Muscle layer of colon (tissue), 2 donors: Measurements from ENCODE around the gene H2BK1.

Source experiments
- H3K27ac ChIP-seq: one replicate; pipeline ENCODE4 v1.7.0; 2013; ENCODE audit warnings: low read depth, mild to moderate bottlenecking, low read length, moderate library complexity
- H3K27me3 ChIP-seq, 2 donors: one replicate each; pipeline ENCODE4 v1.7.0; 2013; ENCODE audit warnings: low read length in 2 of 2, mild to moderate bottlenecking in 2 of 2; ENCODE audit not compliant: insufficient read depth in 2 of 2, control insufficient read depth in 1 of 2
- H3K36me3 ChIP-seq: one replicate; pipeline ENCODE4 v1.7.0; 2013; ENCODE audit warnings: mild to moderate bottlenecking, low read length; ENCODE audit not compliant: insufficient read depth
- H3K4me1 ChIP-seq: one replicate; pipeline ENCODE4 v1.7.0; 2013; ENCODE audit warnings: mild to moderate bottlenecking, low read length; ENCODE audit not compliant: insufficient read depth
- H3K4me3 ChIP-seq, 2 donors: one replicate each; pipeline ENCODE4 v1.7.0; 2013; ENCODE audit warnings: low read length in 2 of 2, low read depth in 1 of 2, mild to moderate bottlenecking in 1 of 2, moderate library complexity in 1 of 2
- H3K9ac ChIP-seq: one replicate; pipeline ENCODE4 v1.7.0; 2013; ENCODE audit warnings: low read length
- H3K9me3 ChIP-seq: one replicate; pipeline ENCODE4 v1.7.0; 2013; ENCODE audit warnings: mild to moderate bottlenecking, low read length
- donor health status: abdominal sarcoma.
- donor health status: Adenocarcinoma of cecum.

H2BK1 gene

DNA sequence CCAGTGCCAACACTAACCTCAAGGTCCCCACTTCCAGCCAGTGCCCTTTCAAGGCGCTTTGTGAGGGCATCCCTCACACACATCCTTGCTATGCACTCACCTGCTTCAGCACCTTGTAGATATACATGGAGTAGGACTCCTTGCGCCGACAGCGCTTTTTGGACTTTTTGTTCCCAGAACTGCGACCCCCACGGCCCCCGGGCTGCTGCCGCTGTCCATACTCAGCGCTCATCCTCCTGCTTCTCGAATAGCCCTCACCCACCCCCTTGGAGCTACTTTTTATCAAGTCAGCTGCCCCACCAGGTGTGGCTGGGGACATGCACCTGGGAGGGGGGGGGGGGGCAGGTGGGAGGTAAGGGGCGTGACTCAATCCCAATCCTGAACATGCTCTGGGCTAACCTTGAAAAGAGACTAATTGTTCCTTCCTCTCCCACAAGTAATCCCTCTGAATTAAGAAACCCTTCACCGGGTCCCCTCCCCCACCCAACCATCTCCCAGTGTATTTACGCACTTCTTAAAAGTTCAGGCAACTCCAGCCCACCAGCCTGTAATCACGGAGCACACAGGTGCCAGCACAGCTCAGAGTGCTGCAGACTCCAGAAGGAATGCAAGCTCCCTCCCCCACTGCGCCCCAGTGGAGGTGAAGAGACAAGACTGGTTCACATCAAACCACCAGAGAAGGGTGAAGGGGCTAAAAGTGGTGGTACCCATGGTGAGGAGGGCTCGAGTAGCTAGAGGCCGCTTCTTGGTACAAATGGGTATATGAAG, at the start of gene H2BK1:
Gene H2BK1 (minus strand): TSS at position 402 of the 768 bp plus-strand sequence. CDS start 170 bp downstream, at position 232.
- Histone ChIP-seq H3K4me1 (no peaks in the 10 kb centered on the region), H3K27me3 (peaks cover 0 to 3% of the 10 kb centered on the region in 2 donors), H3K9me3 (no peaks in the 10 kb centered on the region), H3K27ac (no peak within 1 kb of the TSS), H3K9ac (no peak within 1 kb of the TSS), H3K4me3 (no peak within 1 kb of the TSS), H3K36me3 (peaks cover 29% of the 10 kb centered on the region)

DNA sequence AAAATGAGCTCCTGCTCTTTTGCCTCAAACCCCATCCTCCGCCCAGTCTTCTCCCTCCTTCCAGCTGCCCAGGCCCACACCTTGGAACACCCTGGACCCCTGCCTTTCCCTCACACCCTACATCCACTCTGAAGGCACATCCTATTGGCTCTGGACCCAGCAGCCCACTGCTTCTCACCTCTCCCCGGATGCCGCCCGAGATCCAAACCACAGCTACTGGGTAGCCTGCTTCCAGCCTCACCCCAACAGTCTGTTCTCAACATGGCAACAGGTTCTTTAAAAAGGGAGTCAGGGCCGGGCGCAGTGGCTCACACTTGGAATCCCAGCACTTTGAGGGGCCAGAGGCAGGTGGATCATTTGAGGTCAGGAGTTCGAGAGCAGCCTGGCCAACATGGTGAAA, 47.7 kb upstream of the H2BK1 start:
- Histone ChIP-seq H3K9ac (no peak overlapping the region), H3K9me3 (no peaks in the 10 kb centered on the region), H3K36me3 (no peaks in the 10 kb centered on the region), H3K4me1 (peaks cover 5% of the 10 kb centered on the region), H3K27ac (no peak overlapping the region), H3K4me3 (no peak overlapping the region), H3K27me3 (no peaks in the 10 kb centered on the region)

DNA sequence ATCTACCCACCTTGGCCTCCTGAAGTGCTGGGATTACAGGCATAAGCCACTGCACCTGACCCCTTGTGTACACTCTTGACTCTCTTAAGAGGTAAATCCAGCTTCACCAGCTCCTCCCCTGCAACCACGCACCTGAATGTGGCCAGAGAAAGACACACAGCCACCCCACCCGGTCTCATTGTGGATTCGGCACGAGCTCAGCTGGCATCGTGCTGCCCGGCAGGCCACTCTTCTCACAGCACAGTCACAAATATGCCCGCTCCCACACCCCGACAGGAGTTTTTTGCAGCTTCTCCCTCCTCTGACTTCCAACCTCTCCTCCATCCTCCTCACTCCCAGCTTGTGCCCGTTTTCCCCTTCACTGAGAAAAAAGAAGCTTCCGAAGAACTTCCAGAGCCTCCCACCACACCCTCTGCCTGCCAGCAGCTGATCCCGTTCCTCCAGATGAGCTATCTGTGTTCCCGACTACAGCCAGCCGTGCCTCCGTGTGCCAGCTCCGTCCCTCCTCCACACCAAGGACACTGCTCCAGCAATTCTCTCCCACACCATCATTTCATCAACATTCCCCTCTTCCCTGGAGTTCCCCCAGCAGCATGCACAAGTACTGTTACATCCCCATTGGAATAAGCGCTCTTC, 46.2 kb upstream of the H2BK1 start:
- no peaks in the 10 kb centered on the region for H3K9me3 ChIP-seq
- no peak overlapping the region for H3K4me3 ChIP-seq
- H3K4me1 ChIP-seq = peaks cover 12% of the 10 kb centered on the region
- H3K27ac ChIP-seq = no peak overlapping the region
- no peaks in the 10 kb centered on the region for H3K36me3 ChIP-seq
- no peak overlapping the region for H3K9ac ChIP-seq
- no peaks in the 10 kb centered on the region for H3K27me3 ChIP-seq

DNA sequence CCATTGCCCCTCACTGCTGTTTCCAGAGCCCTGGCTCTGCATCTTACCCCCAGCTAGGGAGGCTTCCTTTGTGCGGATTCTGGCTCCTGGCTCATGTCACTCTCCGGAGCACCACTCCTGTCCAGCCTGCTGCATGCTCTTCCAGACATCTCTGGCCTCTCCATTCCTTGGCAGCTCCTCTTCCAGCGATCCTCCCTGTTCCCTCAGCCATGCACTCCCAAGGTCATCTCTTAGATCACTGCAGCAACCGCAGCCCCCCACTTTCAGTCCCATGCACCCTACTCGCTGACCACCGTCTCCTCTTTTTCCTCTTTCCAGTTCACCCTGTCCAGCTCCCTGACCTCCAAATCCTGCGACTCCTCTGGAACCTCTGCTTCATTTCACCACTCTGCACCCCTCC, 45.1 kb upstream of the H2BK1 start:
- no peaks in the 10 kb centered on the region for H3K27me3 ChIP-seq
- no peaks in the 10 kb centered on the region for H3K36me3 ChIP-seq
- H3K4me3 ChIP-seq = no peak overlapping the region
- H3K9ac ChIP-seq = no peak overlapping the region
- H3K27ac ChIP-seq = no peak overlapping the region
- peaks cover 22% of the 10 kb centered on the region for H3K4me1 ChIP-seq
- H3K9me3 ChIP-seq = no peaks in the 10 kb centered on the region

DNA sequence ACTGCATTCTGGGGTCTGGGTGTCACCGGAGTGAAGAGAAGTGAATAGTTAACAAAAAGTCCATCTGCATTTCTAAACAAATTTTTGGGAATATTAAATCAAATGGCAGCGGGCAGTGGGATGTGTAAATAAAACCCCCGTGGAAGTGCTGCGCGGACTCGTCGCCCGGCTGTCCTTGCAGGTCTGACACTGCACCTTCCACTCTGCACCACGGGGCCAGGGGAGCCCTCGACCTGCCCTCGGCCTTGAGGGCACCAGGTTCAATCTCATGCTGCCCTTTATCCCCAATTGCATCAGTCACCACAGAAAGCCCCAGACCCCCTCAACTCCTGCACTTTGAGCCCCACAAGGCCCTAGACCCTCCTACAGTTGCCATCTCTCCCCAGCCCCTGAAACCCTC, 44.6 kb upstream of the H2BK1 start:
- Histone ChIP-seq H3K4me1 (peaks cover 27% of the 10 kb centered on the region), H3K36me3 (no peaks in the 10 kb centered on the region), H3K27ac (no peak overlapping the region), H3K9me3 (no peaks in the 10 kb centered on the region), H3K4me3 (no peak overlapping the region), H3K27me3 (no peaks in the 10 kb centered on the region), H3K9ac (no peak overlapping the region)

DNA sequence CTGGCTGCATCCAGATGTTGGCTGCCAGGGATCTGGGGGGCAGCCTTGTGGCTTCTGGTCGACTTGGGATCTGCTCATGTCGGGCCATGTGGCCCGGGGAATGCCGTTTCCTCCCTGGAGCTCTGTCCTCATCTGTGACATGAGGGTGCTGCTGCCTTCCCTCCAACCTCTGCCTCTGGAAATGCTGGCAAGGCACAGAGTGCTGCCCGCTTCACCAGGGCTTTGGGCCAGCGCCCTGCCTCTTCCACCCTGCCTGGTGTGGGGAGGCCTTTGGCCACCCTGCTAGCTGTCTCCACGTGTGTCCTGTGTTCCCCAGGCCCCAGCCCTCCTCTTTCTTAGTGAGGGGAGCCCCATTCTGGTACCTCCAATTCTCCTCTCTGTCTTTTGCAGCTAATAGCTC, 44.0 kb upstream of the H2BK1 start:
- Histone ChIP-seq H3K27me3 (no peaks in the 10 kb centered on the region), H3K36me3 (no peaks in the 10 kb centered on the region), H3K9me3 (no peaks in the 10 kb centered on the region), H3K27ac (peak overlapping the region; percentile 75), H3K4me1 (peaks cover 32% of the 10 kb centered on the region), H3K9ac (no peak overlapping the region), H3K4me3 (no peak overlapping the region)

DNA sequence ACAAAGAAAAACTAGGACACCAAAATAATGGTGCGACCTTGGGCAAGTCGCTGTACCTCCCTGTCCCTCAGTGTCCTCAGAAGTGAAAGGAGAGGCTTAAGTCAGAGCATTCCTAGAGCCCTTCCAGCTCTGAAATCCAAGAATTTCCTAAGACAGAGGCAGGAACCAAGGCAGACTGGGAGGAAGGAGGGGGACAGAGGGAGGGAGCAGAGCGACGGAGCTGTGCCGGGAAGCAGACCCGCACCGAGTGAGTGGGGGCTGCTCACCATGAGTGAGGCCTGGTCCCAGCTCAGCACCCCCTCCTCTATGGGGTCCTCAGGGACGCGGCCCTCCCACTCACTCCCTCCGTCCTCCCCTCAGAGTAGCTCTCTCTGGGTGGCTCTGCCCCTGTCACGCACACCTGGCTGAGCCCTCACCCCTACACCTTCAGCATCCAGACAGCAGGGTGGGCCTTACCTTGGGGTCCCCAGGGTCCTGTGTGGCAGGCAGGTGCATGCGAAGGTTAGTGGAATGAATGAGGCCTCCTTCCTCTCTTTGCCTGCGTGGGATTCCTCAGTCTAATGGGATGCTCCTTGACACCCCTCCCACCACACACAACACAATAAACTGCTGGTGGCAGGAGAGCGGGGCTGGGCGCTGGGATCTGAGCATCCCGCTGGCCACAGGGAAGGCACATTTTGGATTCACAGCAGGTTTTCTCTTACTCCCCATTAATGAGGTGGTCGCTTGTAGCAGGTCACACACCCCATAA, 42.8 kb upstream of the H2BK1 start:
- Histone ChIP-seq H3K4me1 (peaks cover 33% of the 10 kb centered on the region), H3K36me3 (no peaks in the 10 kb centered on the region), H3K27me3 (no peaks in the 10 kb centered on the region), H3K27ac (peak overlapping the region; percentile 75), H3K9me3 (no peaks in the 10 kb centered on the region), H3K9ac (peak overlapping the region; percentile 86), H3K4me3 (peak overlapping the region in 1 of 2 donors; percentile 81)

DNA sequence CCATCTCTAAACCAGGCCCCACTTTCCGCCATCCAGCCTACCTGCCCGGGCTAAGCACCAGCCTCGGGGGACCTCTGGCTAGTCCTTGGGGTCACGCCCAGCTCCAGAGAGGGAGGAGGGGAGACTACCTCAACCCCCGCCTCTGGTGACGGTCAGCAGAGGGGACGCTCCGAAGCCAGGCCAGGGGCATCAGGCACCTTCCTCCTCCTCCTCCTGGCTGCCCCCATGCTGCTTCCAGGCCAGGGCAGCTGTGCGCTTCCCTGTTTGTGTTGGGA, 42.2 kb upstream of the H2BK1 start:
- Histone ChIP-seq H3K4me3 (peak overlapping the region; percentile 72 to 81), H3K9ac (peak overlapping the region; percentile 86), H3K9me3 (no peaks in the 10 kb centered on the region), H3K27ac (peak overlapping the region; percentile 75), H3K36me3 (no peaks in the 10 kb centered on the region), H3K4me1 (peaks cover 37% of the 10 kb centered on the region), H3K27me3 (no peaks in the 10 kb centered on the region)

DNA sequence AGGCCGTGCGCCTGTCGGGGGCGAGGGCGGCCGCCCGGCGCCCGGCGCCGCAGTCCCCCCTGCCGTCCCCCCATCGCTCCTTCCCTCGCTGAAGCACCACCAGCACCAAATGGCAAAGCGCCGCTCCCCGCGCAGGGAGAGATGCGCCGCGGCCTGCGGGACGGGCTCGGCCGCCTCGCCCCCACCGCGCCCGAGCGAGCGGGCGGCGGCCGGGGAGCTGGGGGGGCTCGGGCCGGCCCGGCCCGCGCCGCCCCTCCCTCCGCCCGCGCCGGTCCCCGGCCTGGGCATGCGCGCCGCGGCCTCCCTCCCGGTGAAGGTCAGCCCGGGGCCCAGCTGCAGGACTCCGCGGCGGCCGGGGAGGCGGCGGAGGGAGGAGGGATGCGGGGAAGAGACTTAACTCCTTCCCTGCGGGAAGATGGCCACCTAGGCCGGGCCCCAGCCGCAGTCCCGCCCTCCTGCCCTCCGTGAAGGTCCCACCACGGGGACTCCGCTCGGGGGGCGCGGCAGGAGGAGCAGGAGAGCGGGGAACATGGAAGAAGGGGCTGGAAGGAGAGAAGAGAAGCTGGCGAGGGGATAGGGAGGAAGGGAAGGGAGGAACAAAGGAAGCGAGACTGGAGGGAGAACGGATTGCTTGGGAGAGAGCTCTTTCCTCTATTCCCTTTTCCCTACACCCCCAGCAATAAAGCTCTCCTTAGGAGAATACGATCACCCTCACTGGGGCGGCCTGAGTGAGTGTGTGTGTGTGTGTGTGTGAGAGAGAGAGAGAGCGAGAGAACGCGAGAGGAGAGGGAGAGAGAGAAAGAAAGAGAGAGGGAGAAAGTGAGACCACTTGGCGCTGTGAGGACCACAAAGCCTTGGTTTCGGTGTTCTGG, 41.6 kb upstream of the H2BK1 start:
- H3K4me3 ChIP-seq = peak overlapping the region; percentile 72 to 81
- H3K27ac ChIP-seq = peak overlapping the region; percentile 95
- peaks cover 43% of the 10 kb centered on the region for H3K4me1 ChIP-seq
- H3K36me3 ChIP-seq = no peaks in the 10 kb centered on the region
- H3K27me3 ChIP-seq = no peaks in the 10 kb centered on the region
- peak overlapping the region; percentile 86 for H3K9ac ChIP-seq
- no peaks in the 10 kb centered on the region for H3K9me3 ChIP-seq

DNA sequence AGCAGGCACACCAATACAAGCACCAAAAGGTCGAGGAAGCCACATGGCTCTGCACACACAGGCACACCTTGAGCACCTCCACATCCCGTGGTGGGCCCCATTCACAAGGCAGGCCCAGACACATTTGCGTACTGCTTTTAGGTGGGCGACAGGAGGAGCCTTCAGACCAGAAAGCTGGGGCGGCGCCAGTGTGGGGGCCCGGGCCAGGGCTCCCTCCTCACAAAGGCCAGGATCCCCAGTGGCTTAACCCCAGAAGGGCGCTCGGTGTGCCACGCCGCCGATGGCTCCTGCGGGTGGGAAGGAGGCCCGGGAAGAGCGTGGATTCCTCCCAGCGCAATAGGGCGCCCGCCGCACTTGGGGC, 41.0 kb upstream of the H2BK1 start:
- Histone ChIP-seq H3K9me3 (no peaks in the 10 kb centered on the region), H3K36me3 (no peaks in the 10 kb centered on the region), H3K4me1 (peaks cover 49% of the 10 kb centered on the region), H3K4me3 (peak overlapping the region; percentile 49 to 71), H3K27ac (peak overlapping the region; percentile 95), H3K9ac (peak overlapping the region; percentile 50), H3K27me3 (no peaks in the 10 kb centered on the region)
